HG02759 (cell line): ENCODE results near the gene DOCK1.
"Not testable (repeated sequence)": the region's sequence is repeated elsewhere in the genome, so short reads cannot be mapped to it uniquely, and the experiment has no call there.

Experiments
- ATAC-seq: cut with Tn5 transposase; IDR thresholded peaks from one replicate; pipeline ENCODE4 v1.9.1; 2021; ENCODE audit warnings: mild to moderate bottlenecking, moderate library complexity; ENCODE audit not compliant: unreplicated experiment

DOCK1 gene

GRCh38 chr10:127259347-127259746, 354.1 kb downstream of the DOCK1 start:
- no peak for ATAC-seq

- ATAC-seq: no peak
Observed at GRCh38 chr10:127262606-127263005, 357.4 kb downstream of the DOCK1 start.

GRCh38 chr10:127265288-127265687, 360.1 kb downstream of the DOCK1 start:
- ATAC-seq: no peak

- ATAC-seq: no peak
Observed at GRCh38 chr10:127266431-127266830, 361.2 kb downstream of the DOCK1 start.

GRCh38 chr10:127267442-127267841, 362.2 kb downstream of the DOCK1 start:
- no peak for ATAC-seq

- no peak for ATAC-seq
Observed at GRCh38 chr10:127272076-127272475, 366.8 kb downstream of the DOCK1 start.

- no peak for ATAC-seq
Observed at GRCh38 chr10:127275272-127275671, 370.0 kb downstream of the DOCK1 start.

GRCh38 chr10:127275793-127276450, 370.7 kb downstream of the DOCK1 start:
- no peak for ATAC-seq

GRCh38 chr10:127276794-127277462, 371.7 kb downstream of the DOCK1 start:
- ATAC-seq: no peak

GRCh38 chr10:127278001-127278400, 372.8 kb downstream of the DOCK1 start:
- no peak for ATAC-seq

GRCh38 chr10:127279334-127279774, 374.1 kb downstream of the DOCK1 start:
- ATAC-seq: no peak

GRCh38 chr10:127280446-127280845, 375.2 kb downstream of the DOCK1 start:
- no peak for ATAC-seq

- ATAC-seq: no peak
Observed at GRCh38 chr10:127283017-127283416, 377.8 kb downstream of the DOCK1 start.

GRCh38 chr10:127283576-127283975, 378.3 kb downstream of the DOCK1 start:
- no peak for ATAC-seq

GRCh38 chr10:127290850-127291249, 385.6 kb downstream of the DOCK1 start:
- ATAC-seq: no peak

GRCh38 chr10:127291329-127291728, 386.1 kb downstream of the DOCK1 start:
- ATAC-seq: no peak

GRCh38 chr10:127292888-127293287, 387.7 kb downstream of the DOCK1 start:
- no peak for ATAC-seq

GRCh38 chr10:127293640-127294039, 388.4 kb downstream of the DOCK1 start:
- no peak for ATAC-seq

GRCh38 chr10:127296696-127297095, 391.5 kb downstream of the DOCK1 start:
- ATAC-seq: no peak

GRCh38 chr10:127298381-127298780, 393.2 kb downstream of the DOCK1 start:
- ATAC-seq: no peak

GRCh38 chr10:127299192-127299591, 394.0 kb downstream of the DOCK1 start:
- not testable (repeated sequence) for ATAC-seq

GRCh38 chr10:127299956-127300689, 394.9 kb downstream of the DOCK1 start:
- no peak for ATAC-seq
